ENCODE measurements around the gene ZBTB20.

ZBTB20 gene

GRCh38 chr3:115018694-115019093 is 128.4 kb downstream of the ZBTB20 start:
- DNase-seq: no peak

GRCh38 chr3:115007966-115008365 is 139.1 kb downstream of the ZBTB20 start:
- DNase-seq: no peak

DNA sequence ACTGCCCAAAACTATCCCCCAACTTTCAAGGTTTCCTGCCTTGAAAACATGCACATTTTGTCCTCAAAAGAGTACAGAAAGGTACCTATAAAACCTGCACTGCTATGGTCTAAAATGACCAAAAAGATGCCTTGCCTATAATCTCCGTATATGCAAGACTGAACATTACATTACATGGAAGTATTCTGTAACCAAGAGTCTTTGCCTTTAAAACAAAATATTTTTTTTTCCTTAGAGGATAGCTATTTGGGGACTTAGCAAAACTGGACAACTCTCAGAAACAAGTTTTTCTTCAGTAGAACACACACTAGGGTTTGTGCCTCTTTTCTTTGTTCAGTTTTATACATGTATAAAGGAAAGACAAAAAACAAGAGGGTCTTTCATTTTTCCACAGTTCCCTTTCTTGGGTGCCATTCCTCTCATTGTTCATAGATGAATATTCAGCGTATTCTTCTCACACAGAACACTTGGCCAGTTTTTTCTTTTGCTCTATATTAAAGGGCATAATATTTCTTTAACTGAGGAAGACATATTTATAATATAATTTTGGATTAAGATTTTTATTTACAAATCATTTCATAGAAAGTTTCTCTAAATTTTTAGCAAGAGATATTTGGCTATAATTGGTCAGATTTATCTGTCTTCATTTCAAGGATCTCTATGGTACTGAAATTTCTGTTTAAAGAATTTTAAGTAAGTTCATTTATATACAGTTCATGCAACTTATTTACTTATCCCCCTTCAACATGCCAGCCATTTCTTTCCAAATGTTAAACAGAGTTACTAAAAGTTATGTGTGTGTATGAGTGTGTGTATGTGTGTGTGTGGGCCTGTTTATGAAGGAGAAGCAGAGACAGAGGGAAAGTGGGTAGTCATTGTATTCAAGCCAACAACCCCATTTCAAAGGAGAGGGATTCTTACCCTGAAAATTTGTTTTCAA is 142.6 kb downstream of the ZBTB20 start:
- DNase-seq: no peak

DNA sequence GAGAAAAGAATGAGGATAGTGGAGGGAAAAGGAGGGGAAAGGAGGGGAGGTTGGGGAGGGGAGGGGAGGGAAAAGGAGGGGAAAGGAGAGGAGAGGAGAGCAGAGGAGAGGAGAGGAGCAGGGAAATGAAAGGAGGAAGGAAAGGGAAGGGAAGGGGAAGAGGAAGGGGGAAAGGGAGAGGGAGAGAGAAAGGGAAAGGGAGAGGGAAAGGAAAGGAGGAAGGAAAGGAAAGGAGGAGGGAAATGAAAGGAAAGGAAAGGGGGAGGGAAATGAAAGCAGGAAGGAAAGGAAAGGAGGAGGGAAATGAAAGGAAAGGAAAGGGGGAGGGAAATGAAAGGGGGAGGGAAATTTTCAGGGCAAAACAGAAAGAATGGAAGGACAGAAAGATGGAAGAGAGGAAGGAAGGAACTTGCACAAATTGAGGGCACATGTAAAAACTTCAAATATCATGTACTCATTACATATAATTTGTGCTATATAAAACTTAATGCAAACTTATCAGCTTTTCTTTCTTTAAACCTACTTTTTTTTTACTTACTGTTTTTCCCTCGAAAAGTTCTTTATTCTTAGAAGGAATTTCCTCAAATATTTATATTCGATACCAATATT is 148.0 kb downstream of the ZBTB20 start:
- no peak for DNase-seq

GRCh38 chr3:114994554-114995341 is 152.3 kb downstream of the ZBTB20 start:
- no peak for DNase-seq

GRCh38 chr3:114985776-114986175 is 161.3 kb downstream of the ZBTB20 start:
- no peak for DNase-seq

DNA sequence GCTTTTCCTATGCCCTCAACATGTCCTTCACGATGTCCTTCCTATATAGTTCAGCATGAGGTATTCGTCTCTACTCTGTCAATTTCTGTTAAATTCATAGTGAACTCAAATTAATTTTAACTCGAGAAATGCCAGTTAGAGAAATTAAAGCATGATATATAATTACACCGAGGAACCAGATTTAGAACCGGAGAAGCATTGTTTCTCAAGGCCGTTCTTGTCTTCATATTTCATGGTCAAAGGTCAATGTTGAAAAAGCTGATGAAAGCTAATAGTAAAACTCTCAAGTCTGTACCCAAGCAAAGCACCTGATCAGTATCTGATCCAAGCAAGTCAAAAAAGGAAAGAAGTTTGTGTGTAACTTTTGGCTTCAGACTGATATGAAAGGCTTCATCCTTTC is 163.8 kb downstream of the ZBTB20 start:
- DNase-seq: no peak

- DNase-seq: no peak
These were observed 172.7 kb downstream of the ZBTB20 start for GRCh38 chr3:114974387-114974786.

DNA sequence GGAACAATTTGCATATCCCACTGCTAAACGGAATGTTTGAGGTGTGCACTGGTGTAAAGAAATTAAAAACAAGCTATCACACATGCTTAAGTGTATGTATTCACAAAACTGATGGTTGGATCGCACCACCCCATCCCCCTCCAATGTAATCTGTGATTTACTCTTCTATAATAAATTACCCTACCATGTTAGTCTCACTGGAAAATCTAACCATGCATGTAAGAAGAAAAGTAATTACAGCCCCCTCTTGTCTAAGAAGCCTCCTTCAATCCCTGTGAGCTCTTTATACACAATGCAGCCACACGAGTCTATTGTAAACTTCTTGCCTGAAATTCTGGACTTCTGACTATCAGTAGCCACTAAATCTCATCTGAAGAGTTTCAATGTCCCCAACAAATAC is 173.6 kb downstream of the ZBTB20 start:
- DNase-seq: no peak

DNA sequence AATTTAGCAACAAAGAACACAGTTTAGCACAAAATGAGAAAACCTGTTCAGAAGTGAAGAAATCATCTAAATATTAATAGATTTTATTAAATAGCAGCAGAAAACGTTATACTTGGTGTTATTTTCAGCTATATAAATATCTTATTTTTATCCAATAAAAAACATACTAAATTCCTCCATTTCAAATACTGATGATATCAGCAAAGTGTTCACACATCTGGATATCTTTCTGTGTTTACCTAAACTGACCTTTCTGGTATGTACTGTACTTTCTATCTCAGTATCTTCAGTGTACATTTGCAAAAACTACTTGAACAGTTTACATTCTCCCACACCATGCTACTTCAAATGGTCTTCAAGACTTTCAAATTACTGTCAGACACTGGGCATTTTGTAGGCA is 179.9 kb downstream of the ZBTB20 start:
- no peak for DNase-seq

DNA sequence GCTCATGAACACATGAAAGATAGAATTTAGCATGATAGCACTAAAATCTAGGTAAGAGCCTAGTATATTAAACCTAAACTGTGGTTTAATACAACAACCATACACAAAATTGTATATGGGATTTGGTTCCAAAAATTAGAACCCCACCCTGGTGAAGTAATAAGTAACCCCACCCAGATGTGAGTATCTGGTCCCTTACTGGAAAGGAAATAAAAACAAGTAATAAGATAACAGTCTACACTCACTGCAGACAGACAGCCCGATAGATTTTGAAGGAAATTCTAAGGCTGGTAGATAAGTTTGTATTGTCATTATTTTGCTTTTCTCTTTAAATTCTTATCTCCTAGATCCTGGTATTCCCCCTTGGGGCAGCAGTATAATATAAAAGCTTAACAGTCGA is 184.9 kb downstream of the ZBTB20 start:
- no peak for DNase-seq

DNA sequence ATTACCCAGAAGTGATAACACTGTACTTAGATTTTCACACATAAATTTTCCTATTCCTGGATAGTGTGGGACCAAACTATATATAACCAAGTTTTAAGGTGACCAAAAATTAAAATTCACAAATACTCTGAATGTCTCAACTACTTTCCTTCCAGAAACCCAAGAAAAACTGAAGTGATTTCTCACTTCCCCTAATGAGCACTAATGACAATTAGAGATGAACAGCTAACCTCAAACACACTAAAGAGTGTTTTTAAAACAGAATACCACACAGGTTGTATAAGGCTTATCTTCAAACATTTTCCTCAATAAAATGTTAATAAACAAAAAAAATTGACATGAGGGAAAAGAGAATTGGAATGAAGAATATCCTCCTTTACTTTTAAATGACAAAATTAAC is 188.2 kb downstream of the ZBTB20 start:
- DNase-seq: no peak

- no peak for DNase-seq
These were observed 193.3 kb downstream of the ZBTB20 start for GRCh38 chr3:114953800-114954199.

GRCh38 chr3:114953215-114953799 is 193.8 kb downstream of the ZBTB20 start:
- DNase-seq: no peak

DNA sequence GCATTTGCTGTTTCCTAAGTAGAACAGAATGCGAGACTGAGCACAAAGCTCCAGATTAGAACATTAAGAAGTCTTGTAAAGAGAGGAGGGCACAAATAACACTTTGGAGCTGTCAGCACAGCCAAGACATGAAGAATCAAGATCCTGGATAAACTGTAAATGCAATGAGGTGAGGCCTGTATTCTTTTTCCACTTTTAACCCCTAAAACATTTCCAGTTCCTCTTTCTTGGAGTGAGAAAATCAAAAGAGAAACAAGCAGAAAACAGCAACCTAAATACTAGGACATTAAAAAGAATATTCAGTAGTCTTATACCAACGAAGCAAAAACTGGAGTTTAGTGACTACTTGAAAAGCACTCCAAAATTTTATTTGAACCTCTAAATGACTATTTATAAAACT is 204.3 kb downstream of the ZBTB20 start:
- no peak for DNase-seq

GRCh38 chr3:114941626-114942309 is 205.3 kb downstream of the ZBTB20 start:
- DNase-seq: no peak

- DNase-seq: no peak
These were observed 207.2 kb downstream of the ZBTB20 start for GRCh38 chr3:114939920-114940319.

- no peak for DNase-seq
These were observed 213.7 kb downstream of the ZBTB20 start for GRCh38 chr3:114933407-114933806.

DNA sequence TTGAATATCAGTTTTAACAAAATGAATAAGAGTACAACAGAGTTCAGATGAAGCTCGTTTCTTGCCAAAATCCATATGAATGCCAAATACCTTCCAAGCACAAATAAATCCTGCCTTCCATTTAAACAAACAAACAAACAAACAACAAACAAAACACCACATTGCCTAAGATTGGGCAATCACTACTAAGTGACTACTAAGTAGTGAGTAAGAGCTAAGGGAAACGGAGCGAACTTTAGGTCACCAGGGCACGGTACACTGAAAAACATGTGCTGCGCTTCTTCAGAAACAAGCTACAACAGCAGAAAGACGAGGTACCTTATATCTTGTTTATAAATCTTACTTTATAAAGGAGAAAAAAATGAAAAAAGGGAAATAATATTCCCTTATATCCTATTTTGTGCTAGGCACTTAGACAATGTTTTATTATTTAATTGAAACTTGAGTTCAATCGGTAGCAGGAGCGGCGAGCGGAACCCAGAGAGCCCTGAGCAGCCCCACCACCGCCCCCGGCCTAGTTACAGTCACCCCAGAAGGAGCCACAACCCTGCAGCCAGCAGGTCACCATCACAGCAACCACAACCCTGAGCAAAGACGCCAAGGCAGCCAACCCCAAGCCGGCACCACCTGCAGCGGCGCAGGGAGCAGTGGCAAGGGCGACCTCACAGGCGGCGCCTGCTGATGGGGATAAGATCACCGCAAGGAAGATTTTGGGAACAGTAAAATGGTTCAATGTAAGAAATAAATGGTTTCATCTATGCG is 216.9 kb downstream of the ZBTB20 start:
- no peak for DNase-seq

- no peak for DNase-seq
These were observed 218.0 kb downstream of the ZBTB20 start for GRCh38 chr3:114928989-114929640.

GRCh38 chr3:114904633-114905032 is 242.5 kb downstream of the ZBTB20 start:
- DNase-seq: no peak
